Transverse colon (tissue), 4 donors: ENCODE measurements around the gene GOLGA3.

Source experiments
- CTCF ChIP-seq, 5 experiments: fragments of 200-600 bp in 3 of 5; fragments of 450-650 bp in 2 of 5; sonication (generic) in 3 of 5; IDR thresholded peaks; 1 replicate in 2 of 5; 2 replicates in 3 of 5; pipeline ENCODE4 v1.5.1; 2016 to 2017; ENCODE audit warnings: antibody characterized with exemption in 5 of 5, inconsistent platforms in 3 of 5, mild to moderate bottlenecking in 2 of 5, moderate library complexity in 1 of 5
- EP300 ChIP-seq: sonication (generic); formaldehyde crosslinking; IDR thresholded peaks from one replicate; pipeline ENCODE4 v1.6.1; 2017; ENCODE audit warnings: antibody characterized with exemption, low read depth
- POLR2A ChIP-seq: fragments of 450-650 bp; IDR thresholded peaks from one replicate; pipeline ENCODE4 v1.6.1; 2016; ENCODE audit warnings: antibody characterized with exemption, mild to moderate bottlenecking, moderate library complexity
- POLR2AphosphoS5 ChIP-seq, 3 donors: sonication (generic); formaldehyde crosslinking; IDR thresholded peaks; one replicate each; pipeline ENCODE4 v1.6.1; 2016; ENCODE audit warnings: antibody characterized with exemption in 3 of 3

DNA sequence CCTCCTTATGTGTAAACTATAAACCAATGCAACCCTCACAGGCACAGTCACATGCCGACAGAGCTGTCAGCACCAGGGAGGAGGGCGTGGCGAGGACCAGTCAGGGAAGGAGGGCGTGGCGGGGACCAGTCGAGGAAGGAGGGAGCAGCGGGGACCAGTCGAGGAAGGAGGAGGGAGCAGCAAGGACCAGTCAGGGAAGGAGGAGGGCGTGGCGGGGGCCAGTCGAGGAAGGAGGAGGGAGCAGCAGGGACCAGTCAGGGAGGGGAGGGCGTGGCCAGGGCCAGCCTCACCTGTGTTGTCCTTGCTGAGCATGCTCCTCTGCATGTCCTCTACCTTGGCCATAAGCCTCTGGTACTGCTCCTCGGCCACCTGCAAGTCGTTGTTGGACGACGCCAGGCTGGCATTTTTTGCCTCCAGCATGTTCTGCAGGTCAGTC lies 24.2 kb downstream of the GOLGA3 start:
- no peak for TF ChIP-seq CTCF (IDR thresholded peaks at IDR 0.05)
- TF ChIP-seq POLR2A: no peak
- no peak for TF ChIP-seq POLR2AphosphoS5 (IDR thresholded peaks at IDR 0.05)
- no peak for TF ChIP-seq EP300
